Raji (cell line): ENCODE results near the gene OR4B1.

Experiments used
- POLR2A ChIP-seq: IDR thresholded peaks from 2 replicates; pipeline ENCODE4 v1.6.1; 2011; ENCODE audit warnings: low read depth, low read length, control low read depth; ENCODE audit not compliant: insufficient read depth

Gene OR4B1

DNA sequence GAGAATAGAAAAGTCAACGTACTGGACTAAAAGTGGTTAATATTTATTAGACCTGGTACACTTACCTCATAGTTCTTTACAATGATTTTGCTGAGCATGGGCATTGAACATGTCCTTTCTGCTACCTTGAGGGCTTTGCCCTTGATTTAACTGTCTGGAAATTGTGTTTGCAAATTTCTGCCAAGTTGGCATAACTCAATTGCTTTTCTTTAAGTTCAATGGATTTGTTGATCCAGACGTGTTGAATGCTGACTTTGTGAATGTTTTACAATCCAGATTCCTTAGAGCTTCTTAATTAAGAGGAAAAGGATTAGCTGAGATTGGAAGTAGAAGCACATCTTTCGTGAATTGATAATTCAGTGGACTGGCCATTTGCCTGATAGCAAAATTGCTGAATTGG is 21.1 kb downstream of the OR4B1 start:
- TF ChIP-seq POLR2A: no peak

DNA sequence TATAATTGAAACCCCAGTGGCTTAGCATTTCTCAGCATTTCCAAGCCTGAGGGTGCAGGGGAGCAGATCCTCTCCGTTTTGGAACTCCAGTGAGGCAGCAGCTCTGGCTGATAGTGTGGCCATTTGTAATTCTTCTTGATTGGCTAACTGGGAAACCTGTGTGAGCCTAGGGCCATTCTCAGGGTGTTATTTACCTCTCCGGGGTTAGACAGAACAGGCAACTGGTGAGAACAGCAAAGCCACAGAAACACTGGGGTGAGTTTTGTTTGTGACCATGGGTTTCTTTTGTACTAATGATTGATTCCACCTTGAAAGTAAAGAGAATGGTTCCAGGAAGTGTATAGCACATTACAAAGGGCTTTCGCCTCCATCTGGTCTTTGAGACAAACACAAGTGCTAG is 25.9 kb downstream of the OR4B1 start:
- TF ChIP-seq POLR2A: no peak

DNA sequence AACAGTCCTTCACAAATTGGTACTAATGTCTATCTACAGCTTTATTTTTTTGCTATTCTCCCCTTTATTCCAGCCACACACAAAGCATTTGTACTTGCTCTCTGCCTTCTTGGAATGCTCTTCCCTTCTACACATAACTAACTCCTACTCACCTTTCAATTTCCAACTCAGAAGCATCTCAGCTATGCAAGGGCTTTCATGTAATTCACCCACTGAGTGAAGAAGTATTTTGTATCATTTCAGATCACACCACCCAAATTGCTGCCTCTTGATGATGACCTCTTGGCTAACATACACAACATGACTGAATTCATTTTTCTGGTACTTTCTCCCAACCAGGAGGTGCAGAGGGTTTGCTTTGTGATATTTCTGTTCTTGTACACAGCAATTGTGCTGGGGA is 28.2 kb downstream of the OR4B1 start, which contains the start of gene OR4X2:
OR4X2 (plus strand) TSS at position 301 of the 400 bp plus-strand sequence; CDS start at position 301, 0 bp downstream.
- no peak for TF ChIP-seq POLR2A

DNA sequence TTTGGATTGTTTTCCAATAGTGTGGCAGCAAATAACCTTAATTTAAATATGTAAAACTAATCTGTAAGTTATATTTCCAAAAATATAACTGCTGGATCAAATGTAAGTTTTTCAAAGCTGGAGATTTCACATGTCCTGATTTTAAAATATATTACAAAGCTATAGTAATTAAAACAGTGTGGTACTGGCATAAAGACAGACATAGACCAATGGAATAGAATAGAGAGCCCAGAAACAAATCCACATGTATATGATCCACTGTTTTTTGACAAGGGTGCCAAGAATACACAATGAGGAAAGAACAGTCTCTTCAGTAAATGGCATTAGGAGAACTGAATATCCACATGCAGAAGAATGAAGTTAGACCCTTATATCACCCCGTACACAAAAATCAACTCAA is 32.3 kb downstream of the OR4B1 start:
- TF ChIP-seq POLR2A: no peak

DNA sequence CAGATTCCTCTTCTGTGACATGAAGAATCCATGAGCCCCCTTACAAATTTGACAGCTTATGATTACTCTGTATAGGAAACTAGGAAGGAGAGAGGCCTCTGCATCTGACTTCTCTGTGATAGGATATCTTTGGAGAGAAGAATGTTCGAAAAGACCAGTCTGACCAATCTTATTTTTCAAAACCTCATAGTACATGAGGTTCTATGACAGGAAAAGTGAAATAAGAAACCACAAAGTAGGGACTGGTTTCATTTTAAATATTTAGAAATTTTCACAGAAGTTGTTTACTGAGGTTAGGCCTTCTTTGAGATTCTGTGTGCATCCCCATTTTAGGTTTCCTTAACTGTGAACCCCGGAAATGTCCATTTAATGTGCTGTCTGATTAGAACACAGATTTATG is 45.0 kb downstream of the OR4B1 start:
- TF ChIP-seq POLR2A: no peak

DNA sequence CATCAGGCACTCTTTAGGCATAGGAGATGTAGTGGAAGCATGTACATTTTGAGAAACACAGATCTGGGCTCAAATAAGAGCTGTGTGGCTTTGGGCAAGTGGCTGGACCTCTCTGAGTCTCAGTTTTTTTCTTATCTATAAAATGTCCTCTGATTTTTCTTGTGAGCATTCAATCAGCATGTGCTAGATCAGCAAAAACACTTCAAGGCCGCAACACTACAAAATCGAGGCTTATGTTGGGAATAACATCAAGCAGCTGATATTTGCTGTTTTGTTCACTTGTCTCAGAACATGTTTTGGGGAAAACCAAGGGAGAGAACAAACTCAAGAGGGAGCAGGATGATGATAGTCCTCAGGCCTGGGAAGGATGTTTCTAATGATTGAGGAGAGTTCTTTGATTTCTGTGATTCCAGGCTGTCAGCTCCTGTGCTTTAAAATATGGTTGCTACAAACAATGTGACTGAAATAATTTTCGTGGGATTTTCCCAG is 46.9 kb downstream of the OR4B1 start, which contains the start of gene OR4X1:
OR4X1 (plus strand) TSS at position 439 of the 489 bp plus-strand sequence; CDS start at position 439, 0 bp downstream.
- no peak for TF ChIP-seq POLR2A
